ENCODE results near the gene GFI1.

- TF ChIP-seq CTCF (IDR thresholded peaks at IDR 0.05; ENCODE audit: control extremely low read depth in 1 of 3, insufficient read depth in 1 of 3, low read depth in 1 of 3, low read length in 3 of 3) (no peak), EGR1 (IDR thresholded peaks at IDR 0.05; ENCODE audit: borderline replicate concordance, low read depth, low read length) (no peak), HDAC6 (IDR thresholded peaks at IDR 0.05; ENCODE audit: low read depth, low read length) (no peak), YY1 (IDR thresholded peaks at IDR 0.05; ENCODE audit: low read depth, low read length) (no peak), POLR2AphosphoS5 (IDR thresholded peaks at IDR 0.05; ENCODE audit: low read depth, low read length) (no peak), CHD2 (IDR thresholded peaks at IDR 0.05; ENCODE audit: low read length) (no peak), EZH2 (IDR thresholded peaks at IDR 0.05; ENCODE audit: low read depth, low read length, severe bottlenecking) (no peak), GABPA (IDR thresholded peaks at IDR 0.05; ENCODE audit: borderline replicate concordance, insufficient read depth, low read length) (no peak), ATF2 (IDR thresholded peaks at IDR 0.05; ENCODE audit: low read length) (no peak), EP300 (IDR thresholded peaks at IDR 0.05; ENCODE audit: borderline replicate concordance in 1 of 2, low read depth in 2 of 2, low read length in 2 of 2) (no peak), CEBPB (IDR thresholded peaks at IDR 0.05; ENCODE audit: low read depth, low read length) (no peak), SP1 (IDR thresholded peaks at IDR 0.05; ENCODE audit: low read depth, low read length) (no peak)
Observed at GRCh38 chr1:92470216-92470615, 16.5 kb downstream of the GFI1 start.

Data from H1 (cell line).